HG03460 (cell line): ENCODE measurements around the gene GPR142.

Source experiments
- ATAC-seq: cut with Tn5 transposase; IDR thresholded peaks from one replicate; pipeline ENCODE4 v1.9.1; 2021; ENCODE audit not compliant: unreplicated experiment

Gene GPR142

GRCh38 chr17:74344658-74345057, 22.6 kb upstream of the GPR142 start:
- no peak for ATAC-seq

GRCh38 chr17:74345433-74346241, 21.7 kb upstream of the GPR142 start:
- ATAC-seq, result no peak

- no peak for ATAC-seq
These were observed 19.7 kb upstream of the GPR142 start for GRCh38 chr17:74347646-74348045.

- no peak for ATAC-seq
These were observed 18.2 kb upstream of the GPR142 start for GRCh38 chr17:74349120-74349519.

GRCh38 chr17:74350486-74350885, 16.8 kb upstream of the GPR142 start:
- ATAC-seq, result no peak

GRCh38 chr17:74351552-74352210, 15.6 kb upstream of the GPR142 start:
- ATAC-seq, result no peak

GRCh38 chr17:74353446-74354060, 13.8 kb upstream of the GPR142 start:
- no peak for ATAC-seq

- ATAC-seq, result no peak
These were observed 13.2 kb upstream of the GPR142 start for GRCh38 chr17:74354123-74354522.

- ATAC-seq, result no peak
These were observed 12.7 kb upstream of the GPR142 start for GRCh38 chr17:74354561-74354960.

GRCh38 chr17:74355065-74355464, 12.2 kb upstream of the GPR142 start:
- ATAC-seq, result no peak

- ATAC-seq, result no peak
These were observed 10.4 kb upstream of the GPR142 start for GRCh38 chr17:74356646-74357465.

- ATAC-seq, result no peak
These were observed 9.9 kb upstream of the GPR142 start for GRCh38 chr17:74357466-74357809.

GRCh38 chr17:74358697-74359096, 8.6 kb upstream of the GPR142 start:
- no peak for ATAC-seq

- no peak for ATAC-seq
These were observed 7.4 kb upstream of the GPR142 start for GRCh38 chr17:74359916-74360315.

GRCh38 chr17:74360899-74361229, 6.4 kb upstream of the GPR142 start:
- ATAC-seq, result no peak

GRCh38 chr17:74361230-74362068, 5.9 kb upstream of the GPR142 start, which contains the start of gene BTBD17:
BTBD17 (minus strand) TSS chr17:74361868; CDS start chr17:74361819, 49 bp downstream.
- no peak for ATAC-seq

- no peak for ATAC-seq
These were observed 5.3 kb upstream of the GPR142 start for GRCh38 chr17:74362069-74362405.

GRCh38 chr17:74362810-74363498, 4.4 kb upstream of the GPR142 start:
- no peak for ATAC-seq

- no peak for ATAC-seq
These were observed 1.2 kb downstream of the GPR142 start for GRCh38 chr17:74368341-74369081.
